SK-N-MC (cell line): Measurements from ENCODE around the gene RNU7-1.

Experiments used
- DNase-seq: peaks from one replicate; pipeline ENCODE4 v3.0.0-alpha.2; 2011; ENCODE audit warnings: low read depth, low spot score
- H3K27ac ChIP-seq: fragments of 200-600 bp; sonication (generic); 2 replicates; pipeline ENCODE4 v1.5.1; 2016; ENCODE audit warnings: mixed run types
- H3K36me3 ChIP-seq: fragments of 200-600 bp; sonication (generic); 2 replicates; pipeline ENCODE4 v1.6.1; 2017; ENCODE audit warnings: antibody characterized with exemption, low read length, mixed read lengths; ENCODE audit not compliant: insufficient read depth
- H3K4me3 ChIP-seq: fragments of 200-600 bp; sonication (generic); 2 replicates; pipeline ENCODE4 v1.5.1; 2016
- H3K9ac ChIP-seq: fragments of 200-600 bp; sonication (generic); 2 replicates; pipeline ENCODE4 v1.8.0; 2017; ENCODE audit warnings: mixed run types, mixed read lengths; ENCODE audit not compliant: insufficient read length
- H3K9me3 ChIP-seq: fragments of 200-600 bp; sonication (generic); 2 replicates; pipeline ENCODE4 v1.6.1; 2017; ENCODE audit warnings: low read depth, mild to moderate bottlenecking, antibody characterized with exemption, low read length, moderate library complexity, mixed read lengths
- EZH2 ChIP-seq: fragments of 200-600 bp; sonication (generic); IDR thresholded peaks from one replicate; pipeline ENCODE4 v1.6.1; 2017; ENCODE audit warnings: antibody characterized with exemption
- FOXP2 ChIP-seq: optimal IDR thresholded peaks from 2 replicates; pipeline ENCODE3; 2011; ENCODE audit warnings: mild to moderate bottlenecking, moderate library complexity; ENCODE audit not compliant: insufficient read depth; ENCODE audit errors: extremely low read length, control extremely low read depth
- POLR2AphosphoS5 ChIP-seq: IDR thresholded peaks from 2 replicates; pipeline ENCODE4 v1.6.1; 2012; ENCODE audit warnings: mild to moderate bottlenecking, low read depth, low read length, borderline replicate concordance

Gene RNU7-1

DNA sequence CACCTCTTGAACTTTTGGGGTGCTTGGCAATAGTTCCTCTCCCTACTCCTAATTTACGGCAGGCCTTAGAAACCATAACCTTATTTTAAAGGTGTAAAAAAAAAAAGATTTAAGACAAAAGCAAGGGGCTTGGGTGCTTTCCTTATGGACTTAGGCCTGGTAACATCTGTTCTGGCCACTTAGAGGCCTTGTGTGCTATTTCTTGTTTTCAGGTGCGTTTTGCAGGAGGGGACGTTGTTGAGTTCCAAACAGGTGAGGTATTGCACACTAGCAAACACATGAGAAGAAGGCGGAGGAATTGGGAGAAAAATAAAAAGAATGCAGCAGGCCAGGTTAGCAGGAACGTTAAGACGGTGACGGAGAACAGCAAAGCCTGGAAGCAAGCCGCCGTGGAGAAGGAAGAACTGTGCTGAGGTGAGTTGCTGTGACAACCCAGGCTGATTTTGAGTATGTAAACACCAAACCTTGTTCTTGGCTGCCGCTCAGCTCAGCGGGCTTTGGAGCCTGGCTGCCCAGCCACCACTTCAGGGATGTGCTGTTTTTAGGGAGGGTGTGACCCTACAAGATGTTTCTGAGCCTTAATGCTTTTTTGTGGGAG lies 44.4 kb downstream of the RNU7-1 start:
- Histone ChIP-seq H3K9me3 (no peaks in the 10 kb centered on the region), H3K9ac (no peak overlapping the region), H3K27ac (no peak overlapping the region), H3K36me3 (peaks cover 39% of the 10 kb centered on the region), H3K4me3 (no peak overlapping the region)
- DNase-seq, result no peak
- no peak for TF ChIP-seq POLR2AphosphoS5
- no peak for TF ChIP-seq EZH2
- no peak for TF ChIP-seq FOXP2
